ENCODE data around the gene FBXW8.

Gene FBXW8

GRCh38 chr12:116978791-116979508 is 68.2 kb downstream of the FBXW8 start (continued):
- TF ChIP-seq ZNF280D (tag by site-specific recombination; IDR thresholded peaks at IDR 0.05): no peak

GRCh38 chr12:116980083-116980482 is 69.3 kb downstream of the FBXW8 start:
- Histone ChIP-seq H3K27ac (ENCODE audit: extremely low read depth, low read depth, low read length) (no peak overlapping the region), H3K4me1 (ENCODE audit: control insufficient read depth, insufficient read depth, low read length) (no peaks in the 10 kb centered on the region), H3K4me3 (ENCODE audit: low read depth, low read length) (no peak overlapping the region), H3K9me3 (ENCODE audit: control insufficient read depth, insufficient read depth, low read depth, low read length) (no peaks in the 10 kb centered on the region), H3K36me3 (ENCODE audit: control insufficient read depth in 2 of 2, insufficient read depth in 1 of 2, low read length in 2 of 2) (no peaks in the 10 kb centered on the region)
- TF ChIP-seq ZFHX2 (tag by site-specific recombination; conservative IDR thresholded peaks at IDR 0.05) (no peak), WT1 (tag by site-specific recombination; IDR thresholded peaks at IDR 0.05) (no peak), ZBTB21 (tag by site-specific recombination; IDR thresholded peaks at IDR 0.05) (no peak), ZNF629 (tag by site-specific recombination; IDR thresholded peaks at IDR 0.05) (no peak), GFI1B (tag by site-specific recombination; IDR thresholded peaks at IDR 0.05) (no peak), ZNF433 (tag by site-specific recombination; IDR thresholded peaks at IDR 0.05; ENCODE audit: low read depth) (no peak)
- POLR2A ChIA-PET: interaction anchor here (0.6 kb wide), 1 partner anchor 982 kb away, joined by 7 read pairs; no protein-coding TSS in a partner anchor
- CTCF ChIA-PET: no interaction called here

- POLR2A ChIA-PET: no interaction called here
- CTCF ChIA-PET: interaction anchor here (1.0 kb wide), 1 partner anchor 12 kb away, joined by 4 read pairs; no protein-coding TSS in a partner anchor
- no peak overlapping the region for H3K4me3 ChIP-seq (ENCODE audit: low read depth, low read length)
Observed at GRCh38 chr12:116982791-116983411, 72.2 kb downstream of the FBXW8 start.

GRCh38 chr12:116984098-116984497 is 73.3 kb downstream of the FBXW8 start:
- H3K9me3 ChIP-seq (ENCODE audit: control insufficient read depth, insufficient read depth, low read depth, low read length): no peaks in the 10 kb centered on the region
- H3K4me1 ChIP-seq (ENCODE audit: control insufficient read depth, insufficient read depth, low read length): no peaks in the 10 kb centered on the region
- CTCF ChIA-PET: no interaction called here
- POLR2A ChIA-PET: no interaction called here
- peaks cover 0 to 14% of the 10 kb centered on the region in 2 experiments; a peak in 2 of 3 replicates for H3K36me3 ChIP-seq (ENCODE audit: control insufficient read depth in 2 of 2, insufficient read depth in 1 of 2, low read length in 2 of 2)
- H3K27ac ChIP-seq (ENCODE audit: extremely low read depth, low read depth, low read length): no peak overlapping the region
- no peak overlapping the region for H3K4me3 ChIP-seq (ENCODE audit: low read depth, low read length)
- TF ChIP-seq ZBTB49 (tag by site-specific recombination; IDR thresholded peaks at IDR 0.05; ENCODE audit: low read depth): no peak
- no peak for TF ChIP-seq ZNF280D (tag by site-specific recombination; IDR thresholded peaks at IDR 0.05)
- no peak for TF ChIP-seq ZNF585B (tag by site-specific recombination; IDR thresholded peaks at IDR 0.05)
- TF ChIP-seq HIC1 (tag by site-specific recombination; IDR thresholded peaks at IDR 0.05): no peak
- no peak for TF ChIP-seq ZNF10 (tag by site-specific recombination; IDR thresholded peaks at IDR 0.05)
- TF ChIP-seq GLI2 (tag by site-specific recombination; IDR thresholded peaks at IDR 0.05; ENCODE audit: borderline replicate concordance, low read depth): no peak
- no peak for TF ChIP-seq MZF1 (tag by site-specific recombination; IDR thresholded peaks at IDR 0.05; ENCODE audit: borderline replicate concordance)

More at GRCh38 chr12:116982791-116983411, 72.2 kb downstream of the FBXW8 start:
- H3K36me3 ChIP-seq (ENCODE audit: control insufficient read depth in 2 of 2, insufficient read depth in 1 of 2, low read length in 2 of 2): peaks cover 0 to 12% of the 10 kb centered on the region in 2 experiments; a peak in 1 of 3 replicates
- no peak for TF ChIP-seq ZNF843 (tag by site-specific recombination; IDR thresholded peaks at IDR 0.05)
- TF ChIP-seq ZNF24 (tag by site-specific recombination; IDR thresholded peaks at IDR 0.05): no peak
- TF ChIP-seq ZNF548 (tag by site-specific recombination; IDR thresholded peaks at IDR 0.05): no peak
- TF ChIP-seq ZNF654 (tag by site-specific recombination; IDR thresholded peaks at IDR 0.05; ENCODE audit: low read depth): no peak
- TF ChIP-seq ZNF76 (tag by site-specific recombination; IDR thresholded peaks at IDR 0.05; ENCODE audit: borderline replicate concordance, low read depth): no peak
- TF ChIP-seq KLF9 (tag by site-specific recombination; IDR thresholded peaks at IDR 0.05; ENCODE audit: low read depth): no peak
- no peaks in the 10 kb centered on the region for H3K4me1 ChIP-seq (ENCODE audit: control insufficient read depth, insufficient read depth, low read length)
- H3K27ac ChIP-seq (ENCODE audit: extremely low read depth, low read depth, low read length): no peak overlapping the region
- no peaks in the 10 kb centered on the region for H3K9me3 ChIP-seq (ENCODE audit: control insufficient read depth, insufficient read depth, low read depth, low read length)
